ENCODE measurements around the gene IFI30.
"Not testable (repeated sequence)": the region's sequence is repeated elsewhere in the genome, so short reads cannot be mapped to it uniquely, and the experiment has no call there.

Gene IFI30

GRCh38 chr19:18152442-18152816 lies 21.2 kb upstream of the IFI30 start:
- H3K4me1 ChIP-seq (ENCODE audit: control insufficient read depth in 2 of 2, insufficient read depth in 2 of 2, low read length in 2 of 2): peaks cover 40 to 46% of the 10 kb centered on the region in 2 donors
- H3K36me3 ChIP-seq (ENCODE audit: control insufficient read depth in 2 of 2, insufficient read depth in 2 of 2, low read length in 2 of 2): peaks cover 0 to 5% of the 10 kb centered on the region in 2 donors
- no peaks in the 10 kb centered on the region for H3K9me3 ChIP-seq (ENCODE audit: control insufficient read depth in 2 of 2, low read length in 2 of 2)
- H3K27ac ChIP-seq (ENCODE audit: low read depth in 2 of 2, low read length in 2 of 2): peak overlapping the region; percentile 91 to 97
- peak overlapping the region; percentile 93 to 99 for H3K9ac ChIP-seq (ENCODE audit: low read depth in 1 of 2, low read length in 2 of 2)
- H3K27me3 ChIP-seq (ENCODE audit: control insufficient read depth in 2 of 2, insufficient read depth in 2 of 2, low read length in 2 of 2): no peaks in the 10 kb centered on the region
- H3K4me3 ChIP-seq (ENCODE audit: low read length in 2 of 2): peak overlapping the region; percentile 79 to 86

GRCh38 chr19:18152817-18153555 lies 20.6 kb upstream of the IFI30 start, which contains the start of gene PIK3R2:
PIK3R2 (plus strand) TSS chr19:18153163; CDS start chr19:18155880, 2,717 bp downstream.
- Histone ChIP-seq H3K9ac (ENCODE audit: low read depth in 1 of 2, low read length in 2 of 2) (peak within 1 kb of the TSS; percentile 93 to 99), H3K4me1 (ENCODE audit: control insufficient read depth in 2 of 2, insufficient read depth in 2 of 2, low read length in 2 of 2) (peaks cover 41 to 51% of the 10 kb centered on the region in 2 donors), H3K9me3 (ENCODE audit: control insufficient read depth in 2 of 2, low read length in 2 of 2) (no peaks in the 10 kb centered on the region), H3K27ac (ENCODE audit: low read depth in 2 of 2, low read length in 2 of 2) (peak within 1 kb of the TSS; percentile 91 to 97), H3K4me3 (ENCODE audit: low read length in 2 of 2) (peak within 1 kb of the TSS; percentile 79 to 86), H3K27me3 (ENCODE audit: control insufficient read depth in 2 of 2, insufficient read depth in 2 of 2, low read length in 2 of 2) (no peaks in the 10 kb centered on the region), H3K36me3 (ENCODE audit: control insufficient read depth in 2 of 2, insufficient read depth in 2 of 2, low read length in 2 of 2) (peaks cover 0 to 5% of the 10 kb centered on the region in 2 donors)

- Histone ChIP-seq H3K4me1 (ENCODE audit: control insufficient read depth in 2 of 2, insufficient read depth in 2 of 2, low read length in 2 of 2) (peaks cover 41 to 51% of the 10 kb centered on the region in 2 donors), H3K27ac (ENCODE audit: low read depth in 2 of 2, low read length in 2 of 2) (peak overlapping the region; percentile 91 to 97), H3K9ac (ENCODE audit: low read depth in 1 of 2, low read length in 2 of 2) (peak overlapping the region; percentile 72 to 93)
Measured at GRCh38 chr19:18153556-18154134, 20.0 kb upstream of the IFI30 start.

GRCh38 chr19:18155095-18156087 lies 18.2 kb upstream of the IFI30 start:
- Histone ChIP-seq H3K27me3 (ENCODE audit: control insufficient read depth in 2 of 2, insufficient read depth in 2 of 2, low read length in 2 of 2) (no peaks in the 10 kb centered on the region), H3K9me3 (ENCODE audit: control insufficient read depth in 2 of 2, low read length in 2 of 2) (no peaks in the 10 kb centered on the region), H3K4me1 (ENCODE audit: control insufficient read depth in 2 of 2, insufficient read depth in 2 of 2, low read length in 2 of 2) (peaks cover 43 to 51% of the 10 kb centered on the region in 2 donors), H3K27ac (ENCODE audit: low read depth in 2 of 2, low read length in 2 of 2) (peak overlapping the region in 1 of 2 donors; percentile 76), H3K9ac (ENCODE audit: low read depth in 1 of 2, low read length in 2 of 2) (peak overlapping the region in 1 of 2 donors; percentile 34), H3K4me3 (ENCODE audit: low read length in 2 of 2) (no peak overlapping the region), H3K36me3 (ENCODE audit: control insufficient read depth in 2 of 2, insufficient read depth in 2 of 2, low read length in 2 of 2) (peaks cover 0 to 2% of the 10 kb centered on the region in 2 donors)

More at GRCh38 chr19:18153556-18154134, 20.0 kb upstream of the IFI30 start:
- Histone ChIP-seq H3K27me3 (ENCODE audit: control insufficient read depth in 2 of 2, insufficient read depth in 2 of 2, low read length in 2 of 2) (no peaks in the 10 kb centered on the region), H3K36me3 (ENCODE audit: control insufficient read depth in 2 of 2, insufficient read depth in 2 of 2, low read length in 2 of 2) (peaks cover 0 to 5% of the 10 kb centered on the region in 2 donors), H3K9me3 (ENCODE audit: control insufficient read depth in 2 of 2, low read length in 2 of 2) (no peaks in the 10 kb centered on the region), H3K4me3 (ENCODE audit: low read length in 2 of 2) (peak overlapping the region; percentile 63 to 79)

- H3K27ac ChIP-seq (ENCODE audit: low read depth in 2 of 2, low read length in 2 of 2): peak overlapping the region; percentile 76 to 79
- H3K9ac ChIP-seq (ENCODE audit: low read depth in 1 of 2, low read length in 2 of 2): peak overlapping the region in 1 of 2 donors; percentile 60
- H3K9me3 ChIP-seq (ENCODE audit: control insufficient read depth in 2 of 2, low read length in 2 of 2): no peaks in the 10 kb centered on the region
- H3K27me3 ChIP-seq (ENCODE audit: control insufficient read depth in 2 of 2, insufficient read depth in 2 of 2, low read length in 2 of 2): no peaks in the 10 kb centered on the region
- peaks cover 49 to 55% of the 10 kb centered on the region in 2 donors for H3K4me1 ChIP-seq (ENCODE audit: control insufficient read depth in 2 of 2, insufficient read depth in 2 of 2, low read length in 2 of 2)
- H3K36me3 ChIP-seq (ENCODE audit: control insufficient read depth in 2 of 2, insufficient read depth in 2 of 2, low read length in 2 of 2): peaks cover 0 to 2% of the 10 kb centered on the region in 2 donors
- H3K4me3 ChIP-seq (ENCODE audit: low read length in 2 of 2): no peak overlapping the region
Measured at GRCh38 chr19:18156268-18156667, 17.3 kb upstream of the IFI30 start.

DNA sequence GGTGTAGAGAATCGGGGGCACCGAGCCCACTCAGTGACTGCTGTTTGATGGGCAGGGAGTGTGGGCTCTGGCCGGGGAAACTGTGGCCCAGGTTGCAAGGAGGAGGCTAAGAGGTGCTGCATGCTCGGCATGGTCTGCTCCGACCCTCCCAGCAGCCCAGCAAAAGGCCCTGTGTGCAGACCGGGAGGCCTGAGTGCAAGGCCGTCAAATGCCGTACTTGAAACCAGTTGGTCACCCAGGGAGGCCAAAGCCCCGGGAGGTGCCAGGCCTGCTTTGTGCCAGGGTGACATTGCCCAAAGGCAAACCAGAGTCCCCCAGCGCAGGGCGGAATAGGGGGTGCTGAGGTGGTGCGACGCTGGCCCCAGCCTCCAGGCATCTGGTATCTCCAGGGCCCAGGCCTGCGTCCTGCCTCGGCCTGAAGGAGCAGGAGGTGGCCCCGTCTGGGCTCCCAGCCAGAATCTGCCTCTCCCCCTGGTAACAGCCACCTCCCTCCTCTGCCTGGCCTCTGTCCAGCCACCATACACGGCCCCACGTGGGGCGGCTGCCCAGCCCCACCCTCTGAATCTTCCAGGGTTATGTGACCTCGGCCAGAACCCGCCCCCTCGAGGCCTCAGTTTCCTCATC lies 16.7 kb upstream of the IFI30 start:
- Histone ChIP-seq H3K36me3 (ENCODE audit: control insufficient read depth in 2 of 2, insufficient read depth in 2 of 2, low read length in 2 of 2) (peaks cover 0 to 3% of the 10 kb centered on the region in 2 donors), H3K27ac (ENCODE audit: low read depth in 2 of 2, low read length in 2 of 2) (peak overlapping the region; percentile 76 to 79), H3K27me3 (ENCODE audit: control insufficient read depth in 2 of 2, insufficient read depth in 2 of 2, low read length in 2 of 2) (no peaks in the 10 kb centered on the region), H3K9ac (ENCODE audit: low read depth in 1 of 2, low read length in 2 of 2) (peak overlapping the region; percentile 32 to 60), H3K9me3 (ENCODE audit: control insufficient read depth in 2 of 2, low read length in 2 of 2) (no peaks in the 10 kb centered on the region), H3K4me1 (ENCODE audit: control insufficient read depth in 2 of 2, insufficient read depth in 2 of 2, low read length in 2 of 2) (peaks cover 48 to 51% of the 10 kb centered on the region in 2 donors), H3K4me3 (ENCODE audit: low read length in 2 of 2) (peak overlapping the region in 1 of 2 donors; percentile 3)

- Histone ChIP-seq H3K36me3 (ENCODE audit: control insufficient read depth in 2 of 2, insufficient read depth in 2 of 2, low read length in 2 of 2) (peaks cover 0 to 7% of the 10 kb centered on the region in 2 donors), H3K9me3 (ENCODE audit: control insufficient read depth in 2 of 2, low read length in 2 of 2) (no peaks in the 10 kb centered on the region), H3K27ac (ENCODE audit: low read depth in 2 of 2, low read length in 2 of 2) (peak overlapping the region; percentile 34 to 76), H3K27me3 (ENCODE audit: control insufficient read depth in 2 of 2, insufficient read depth in 2 of 2, low read length in 2 of 2) (no peaks in the 10 kb centered on the region), H3K4me3 (ENCODE audit: low read length in 2 of 2) (peak overlapping the region in 1 of 2 donors; percentile 3), H3K9ac (ENCODE audit: low read depth in 1 of 2, low read length in 2 of 2) (peak overlapping the region; percentile 32 to 60), H3K4me1 (ENCODE audit: control insufficient read depth in 2 of 2, insufficient read depth in 2 of 2, low read length in 2 of 2) (peaks cover 47 to 48% of the 10 kb centered on the region in 2 donors)
Measured at GRCh38 chr19:18157465-18158063, 16.0 kb upstream of the IFI30 start.

- Histone ChIP-seq H3K4me1 (ENCODE audit: control insufficient read depth in 2 of 2, insufficient read depth in 2 of 2, low read length in 2 of 2) (peaks cover 46 to 48% of the 10 kb centered on the region in 2 donors), H3K4me3 (ENCODE audit: low read length in 2 of 2) (no peak overlapping the region), H3K27ac (ENCODE audit: low read depth in 2 of 2, low read length in 2 of 2) (no peak overlapping the region), H3K27me3 (ENCODE audit: control insufficient read depth in 2 of 2, insufficient read depth in 2 of 2, low read length in 2 of 2) (no peaks in the 10 kb centered on the region), H3K9me3 (ENCODE audit: control insufficient read depth in 2 of 2, low read length in 2 of 2) (no peaks in the 10 kb centered on the region), H3K36me3 (ENCODE audit: control insufficient read depth in 2 of 2, insufficient read depth in 2 of 2, low read length in 2 of 2) (peaks cover 5 to 15% of the 10 kb centered on the region in 2 donors), H3K9ac (ENCODE audit: low read depth in 1 of 2, low read length in 2 of 2) (no peak overlapping the region)
Measured at GRCh38 chr19:18158467-18158866, 15.1 kb upstream of the IFI30 start.

DNA sequence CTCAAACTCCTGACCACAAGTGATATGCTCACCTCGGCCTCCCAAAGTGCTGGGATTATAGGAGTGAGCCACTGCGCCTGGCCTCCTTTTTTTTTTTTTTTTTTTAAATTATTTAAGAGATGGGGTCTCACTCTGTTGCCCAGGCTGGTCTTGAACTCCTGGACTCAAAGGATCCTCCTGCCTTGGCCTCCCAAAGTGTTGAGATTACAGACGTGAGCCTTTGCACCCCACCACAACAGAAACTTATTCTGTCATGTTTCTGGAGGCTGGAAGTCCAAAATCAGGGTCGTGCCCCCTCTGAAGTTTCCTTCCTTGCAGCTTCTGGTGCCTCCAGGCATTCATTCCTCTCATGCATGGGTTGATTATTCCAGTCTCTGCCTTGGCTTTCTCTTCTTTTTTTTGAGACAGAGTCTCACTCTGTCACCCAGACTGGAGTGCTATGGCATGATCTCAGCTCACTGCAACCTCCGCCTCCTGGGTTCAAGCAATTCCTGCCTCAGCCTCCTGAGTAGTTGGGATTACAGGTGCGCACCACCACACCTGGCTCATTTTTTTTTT lies 14.5 kb upstream of the IFI30 start:
- not testable (repeated sequence) for H3K4me3 ChIP-seq (ENCODE audit: low read length in 2 of 2); H3K27ac ChIP-seq (ENCODE audit: low read depth in 2 of 2, low read length in 2 of 2); H3K9me3 ChIP-seq (ENCODE audit: control insufficient read depth in 2 of 2, low read length in 2 of 2); H3K27me3 ChIP-seq (ENCODE audit: control insufficient read depth in 2 of 2, insufficient read depth in 2 of 2, low read length in 2 of 2); H3K9ac ChIP-seq (ENCODE audit: low read depth in 1 of 2, low read length in 2 of 2)
- H3K4me1 ChIP-seq (ENCODE audit: control insufficient read depth in 2 of 2, insufficient read depth in 2 of 2, low read length in 2 of 2): peaks cover 40 to 43% of the 10 kb centered on the region in 2 donors
- H3K36me3 ChIP-seq (ENCODE audit: control insufficient read depth in 2 of 2, insufficient read depth in 2 of 2, low read length in 2 of 2): peaks cover 6 to 17% of the 10 kb centered on the region in 2 donors
